ENCODE results near the gene RYR2.

DNA sequence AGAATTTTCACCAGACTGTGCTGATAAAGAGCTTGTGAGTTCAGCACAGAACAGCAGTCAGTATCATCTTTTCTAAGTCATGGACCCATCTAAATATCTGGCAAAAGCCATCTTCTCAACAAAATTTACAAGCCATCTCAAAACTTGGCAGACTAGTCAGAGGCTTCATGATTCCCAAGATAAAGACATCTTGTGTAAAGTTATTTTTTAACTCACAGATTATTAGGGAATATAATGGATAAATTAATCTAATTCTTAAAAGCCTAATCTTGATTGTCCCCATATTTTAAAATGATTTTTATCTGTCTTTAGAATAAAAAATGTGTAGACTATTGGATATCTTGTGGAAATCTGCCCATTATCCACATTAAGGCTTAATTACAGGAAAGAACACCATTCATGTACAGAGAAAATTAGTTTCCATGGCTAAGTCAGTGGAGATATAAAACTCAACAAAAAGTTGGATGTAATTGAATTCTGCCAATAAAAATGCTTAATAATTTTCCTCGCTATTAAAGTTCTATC is 688.9 kb downstream of the RYR2 start:
- TF ChIP-seq ARNTL (CRISPR knock-in tag; IDR thresholded peaks at IDR 0.05; ENCODE audit: borderline replicate concordance, low read depth) (no peak), RARB (CRISPR knock-in tag; IDR thresholded peaks at IDR 0.05) (no peak), ZNF70 (CRISPR knock-in tag; IDR thresholded peaks at IDR 0.05) (no peak), ZNF565 (CRISPR knock-in tag; conservative IDR thresholded peaks at IDR 0.05; ENCODE audit: low read depth) (no peak), BACH2 (CRISPR knock-in tag; IDR thresholded peaks at IDR 0.05; ENCODE audit: borderline replicate concordance) (no peak), TOX (CRISPR knock-in tag; IDR thresholded peaks at IDR 0.05; ENCODE audit: borderline replicate concordance) (no peak)
